ENCODE data around the gene P2RY2.

DNA sequence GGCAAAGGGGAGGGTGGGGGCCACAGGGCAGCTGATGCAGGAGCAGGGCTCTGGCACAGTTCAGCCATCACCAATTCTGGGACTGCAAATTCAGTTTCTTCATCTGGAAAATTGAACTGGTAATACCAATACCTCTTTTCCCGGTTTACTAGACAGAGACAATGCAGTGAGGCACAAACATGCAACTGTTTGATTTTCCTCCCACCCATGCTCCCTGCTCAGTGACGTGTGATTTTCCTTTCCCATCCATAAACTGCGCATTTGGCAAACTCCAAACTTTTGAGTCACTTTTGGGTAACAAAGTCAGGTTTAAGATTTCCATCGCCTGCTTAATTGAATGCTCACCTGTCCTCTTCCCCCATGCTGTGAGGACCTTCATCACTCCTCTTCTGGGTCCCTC, 23.2 kb downstream of the P2RY2 start:
- TF ChIP-seq, protein P1, sequence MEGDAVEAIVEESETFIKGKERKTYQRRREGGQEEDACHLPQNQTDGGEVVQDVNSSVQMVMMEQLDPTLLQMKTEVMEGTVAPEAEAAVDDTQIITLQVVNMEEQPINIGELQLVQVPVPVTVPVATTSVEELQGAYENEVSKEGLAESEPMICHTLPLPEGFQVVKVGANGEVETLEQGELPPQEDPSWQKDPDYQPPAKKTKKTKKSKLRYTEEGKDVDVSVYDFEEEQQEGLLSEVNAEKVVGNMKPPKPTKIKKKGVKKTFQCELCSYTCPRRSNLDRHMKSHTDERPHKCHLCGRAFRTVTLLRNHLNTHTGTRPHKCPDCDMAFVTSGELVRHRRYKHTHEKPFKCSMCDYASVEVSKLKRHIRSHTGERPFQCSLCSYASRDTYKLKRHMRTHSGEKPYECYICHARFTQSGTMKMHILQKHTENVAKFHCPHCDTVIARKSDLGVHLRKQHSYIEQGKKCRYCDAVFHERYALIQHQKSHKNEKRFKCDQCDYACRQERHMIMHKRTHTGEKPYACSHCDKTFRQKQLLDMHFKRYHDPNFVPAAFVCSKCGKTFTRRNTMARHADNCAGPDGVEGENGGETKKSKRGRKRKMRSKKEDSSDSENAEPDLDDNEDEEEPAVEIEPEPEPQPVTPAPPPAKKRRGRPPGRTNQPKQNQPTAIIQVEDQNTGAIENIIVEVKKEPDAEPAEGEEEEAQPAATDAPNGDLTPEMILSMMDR (IDR thresholded peaks at IDR 0.05), result no peak
- TF ChIP-seq POLR2A (IDR thresholded peaks at IDR 0.05), result no peak
- TF ChIP-seq EP300 (IDR thresholded peaks at IDR 0.05), result no peak
